HG02571 (cell line): ENCODE results near the gene KCTD21.

Source experiments
- ATAC-seq: cut with Tn5 transposase; IDR thresholded peaks from one replicate; pipeline ENCODE4 v1.9.1; 2021; ENCODE audit warnings: mild to moderate bottlenecking, moderate library complexity; ENCODE audit not compliant: unreplicated experiment

Gene KCTD21

GRCh38 chr11:78147807-78148206 is 40.6 kb downstream of the KCTD21 start:
- ATAC-seq: no peak

DNA sequence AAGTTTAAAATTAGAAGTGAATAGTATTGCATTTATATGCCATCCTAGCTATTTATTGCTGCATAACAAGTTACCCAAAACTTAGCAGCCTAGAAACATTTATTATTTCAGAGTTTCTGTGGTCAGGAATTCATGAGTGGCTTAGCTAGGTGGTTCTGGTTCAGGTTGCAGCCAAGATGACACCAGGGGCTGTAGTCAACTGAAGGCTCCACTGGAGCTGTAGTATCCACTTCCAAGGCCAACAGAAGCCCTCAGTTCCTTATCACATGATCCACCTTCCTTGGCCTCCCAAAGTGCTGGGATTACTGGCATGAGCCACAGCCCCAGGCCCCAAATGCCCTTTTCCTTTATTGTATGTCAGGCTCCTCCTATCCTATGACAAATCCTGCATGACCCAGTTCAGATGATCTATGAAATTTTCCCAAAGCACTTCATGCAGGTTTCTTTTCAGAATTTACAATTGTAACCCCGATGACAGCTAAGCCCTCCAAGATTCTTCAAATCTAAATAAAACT is 42.9 kb downstream of the KCTD21 start:
- no peak for ATAC-seq

GRCh38 chr11:78140392-78141077 is 47.9 kb downstream of the KCTD21 start:
- no peak for ATAC-seq

DNA sequence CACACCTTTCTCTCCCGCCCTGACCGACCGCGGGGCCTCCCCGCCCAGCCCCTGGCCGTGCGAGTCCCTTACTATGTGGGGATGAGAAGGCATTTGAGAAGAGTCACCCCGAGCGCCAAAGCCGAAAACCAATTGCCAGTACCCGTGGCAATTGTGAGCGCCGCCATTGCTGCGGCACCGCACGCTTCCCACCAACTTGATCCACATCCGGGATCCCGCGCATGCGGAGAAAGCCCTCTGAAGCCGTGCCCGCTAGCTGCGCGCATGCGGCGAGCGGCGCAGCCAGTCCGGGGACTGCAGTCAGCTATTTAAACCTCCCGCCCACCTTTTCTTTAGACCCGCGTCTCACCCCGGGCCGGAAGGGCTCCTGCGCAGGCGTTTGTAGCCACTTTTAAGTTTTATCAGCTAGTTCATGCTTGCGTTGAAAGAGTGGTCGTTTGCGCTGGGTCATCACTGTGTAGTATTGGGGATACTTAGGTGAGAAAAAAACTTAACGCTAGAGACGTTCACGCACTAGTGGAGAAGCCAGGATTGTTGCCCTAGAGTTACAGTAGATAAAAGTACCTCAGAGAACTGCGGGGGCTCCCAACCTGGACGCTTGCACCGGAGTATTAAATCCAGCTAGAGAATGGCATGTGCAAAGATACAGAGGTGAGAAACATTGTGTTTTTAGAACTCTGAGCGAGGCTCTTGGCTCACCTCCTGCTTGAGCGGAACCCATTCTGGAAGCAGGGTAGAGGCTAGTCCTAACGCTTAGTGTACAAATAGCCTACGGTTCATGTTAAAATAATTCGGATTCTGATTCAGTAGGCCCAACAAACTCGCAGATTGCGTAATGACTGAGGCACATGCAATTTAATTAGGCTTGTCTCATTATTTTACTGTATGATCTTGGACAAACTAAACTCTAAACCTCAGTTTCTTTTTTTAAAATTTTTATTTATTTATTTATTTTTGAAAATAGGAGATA is 48.7 kb downstream of the KCTD21 start, which contains the start of gene ALG8:
ALG8 (minus strand) TSS at position 205 of the 970 bp plus-strand sequence; CDS start at position 167, 38 bp downstream.
- ATAC-seq: peak; percentile 92

DNA sequence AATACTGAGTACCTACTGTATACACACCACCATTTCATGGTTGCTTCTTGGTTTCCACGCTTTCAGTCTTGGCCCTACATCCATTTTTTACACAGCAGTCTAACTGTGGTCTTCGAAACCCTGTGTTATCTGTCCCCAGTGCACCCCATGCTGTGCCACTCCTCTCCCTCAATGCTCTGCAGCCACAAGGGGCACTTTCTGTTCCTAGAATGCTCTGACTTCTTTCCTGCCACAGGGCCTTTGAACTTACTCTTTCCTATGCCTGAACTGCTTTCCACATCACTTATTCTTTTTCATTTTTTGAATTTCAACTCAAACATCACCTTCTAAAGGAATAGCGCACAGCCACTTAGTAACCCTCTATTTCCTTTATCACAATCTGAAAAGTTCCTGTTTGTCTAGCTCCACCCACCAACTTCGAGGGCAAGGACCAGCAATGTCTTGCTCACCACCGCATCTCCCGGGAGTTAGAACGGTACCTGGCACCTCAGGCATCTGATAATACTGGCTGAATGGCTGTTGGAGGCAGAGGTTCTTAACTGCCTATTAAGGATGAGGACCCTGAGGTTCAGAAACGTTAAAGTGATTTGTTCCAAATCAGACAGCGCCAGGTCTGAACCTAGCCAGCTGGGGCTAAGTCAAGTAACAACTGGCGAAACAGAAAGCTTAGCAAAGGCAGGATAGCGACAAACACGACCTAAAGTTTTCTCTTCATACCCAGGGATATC is 49.6 kb downstream of the KCTD21 start:
- peak; percentile 28 for ATAC-seq

GRCh38 chr11:78138291-78138690 is 50.1 kb downstream of the KCTD21 start:
- ATAC-seq: no peak

GRCh38 chr11:78132475-78132874 is 56.0 kb downstream of the KCTD21 start:
- ATAC-seq: no peak

- no peak for ATAC-seq
These were observed 56.5 kb downstream of the KCTD21 start for GRCh38 chr11:78131956-78132355.

DNA sequence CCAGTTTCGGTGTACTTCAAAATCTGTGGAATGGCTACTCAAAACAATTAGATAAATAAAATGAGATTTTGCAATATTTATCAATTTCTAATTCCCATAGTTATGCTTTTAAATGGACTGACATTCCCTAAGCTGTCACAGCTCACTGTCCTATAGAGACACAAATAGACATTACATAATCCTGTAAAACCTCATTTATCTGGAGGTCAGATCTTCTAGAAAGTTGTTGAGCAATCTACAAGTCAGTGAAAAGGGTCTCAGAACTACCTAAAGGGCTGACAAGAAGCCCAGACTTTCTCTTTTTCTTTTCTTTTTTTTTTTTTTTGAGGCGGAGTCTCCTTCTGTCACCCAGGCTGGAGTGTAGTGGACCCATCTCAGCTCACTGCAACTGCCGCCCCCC is 61.0 kb downstream of the KCTD21 start:
- no peak for ATAC-seq
